IPS-NIHi7 (cell line): ENCODE measurements around the gene VARS1.

Experiments used
- DNase-seq: peaks from one replicate; pipeline ENCODE4 v3.0.0; 2012; ENCODE audit warnings: mixed read lengths; ENCODE audit errors: extremely low spot score

The VARS1 gene

GRCh38 chr6:31771992-31772358 lies 23.6 kb downstream of the VARS1 start:
- no peak for DNase-seq

GRCh38 chr6:31770860-31771259 lies 24.7 kb downstream of the VARS1 start:
- DNase-seq: no peak

GRCh38 chr6:31769684-31770371 lies 25.7 kb downstream of the VARS1 start:
- DNase-seq: peak; percentile 96

DNA sequence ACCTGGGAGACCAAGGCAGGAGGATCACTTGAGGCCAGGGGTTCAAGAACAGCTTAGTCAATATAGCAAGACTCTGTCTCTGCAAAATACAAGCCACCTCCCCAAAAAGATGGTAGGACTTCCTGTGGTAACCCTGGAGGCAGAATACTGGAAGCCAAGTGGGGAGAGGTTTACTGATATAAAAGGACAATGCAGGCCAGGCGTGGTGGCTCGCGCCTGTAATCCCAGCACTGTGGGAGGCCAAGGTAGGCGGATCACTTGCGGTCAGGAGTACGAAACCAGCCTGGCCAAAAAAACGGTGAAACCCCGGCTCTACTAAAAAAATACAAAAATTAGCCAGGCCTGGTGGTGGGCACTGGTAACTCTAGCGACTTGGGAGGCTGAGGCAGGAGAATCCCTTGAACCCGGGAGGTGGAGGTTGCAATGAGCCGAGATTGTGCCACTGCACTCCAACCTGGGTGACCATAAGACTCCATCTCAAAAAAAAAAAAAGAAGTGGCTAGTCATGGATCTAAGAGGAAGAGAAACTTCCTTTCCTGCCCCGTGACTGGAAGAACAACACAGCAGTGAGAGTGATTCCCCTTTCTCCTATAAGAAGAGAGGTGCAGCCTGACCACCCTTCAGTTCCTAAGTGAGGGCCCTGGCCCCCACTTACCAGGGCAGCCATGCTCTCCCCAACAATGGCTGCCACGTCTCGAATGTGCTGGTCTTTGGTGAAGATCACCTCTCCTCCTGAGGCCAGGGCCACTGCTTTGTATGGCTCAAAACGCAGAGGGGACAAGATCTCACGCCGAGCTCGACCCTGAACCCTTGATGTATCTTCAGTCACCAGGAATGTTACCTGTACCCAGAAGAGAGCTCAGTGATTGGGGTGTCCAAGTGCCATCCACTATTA lies 26.9 kb downstream of the VARS1 start:
- DNase-seq: no peak

- DNase-seq: peak; percentile 26
Observed at GRCh38 chr6:31767096-31767645, 28.4 kb downstream of the VARS1 start.

DNA sequence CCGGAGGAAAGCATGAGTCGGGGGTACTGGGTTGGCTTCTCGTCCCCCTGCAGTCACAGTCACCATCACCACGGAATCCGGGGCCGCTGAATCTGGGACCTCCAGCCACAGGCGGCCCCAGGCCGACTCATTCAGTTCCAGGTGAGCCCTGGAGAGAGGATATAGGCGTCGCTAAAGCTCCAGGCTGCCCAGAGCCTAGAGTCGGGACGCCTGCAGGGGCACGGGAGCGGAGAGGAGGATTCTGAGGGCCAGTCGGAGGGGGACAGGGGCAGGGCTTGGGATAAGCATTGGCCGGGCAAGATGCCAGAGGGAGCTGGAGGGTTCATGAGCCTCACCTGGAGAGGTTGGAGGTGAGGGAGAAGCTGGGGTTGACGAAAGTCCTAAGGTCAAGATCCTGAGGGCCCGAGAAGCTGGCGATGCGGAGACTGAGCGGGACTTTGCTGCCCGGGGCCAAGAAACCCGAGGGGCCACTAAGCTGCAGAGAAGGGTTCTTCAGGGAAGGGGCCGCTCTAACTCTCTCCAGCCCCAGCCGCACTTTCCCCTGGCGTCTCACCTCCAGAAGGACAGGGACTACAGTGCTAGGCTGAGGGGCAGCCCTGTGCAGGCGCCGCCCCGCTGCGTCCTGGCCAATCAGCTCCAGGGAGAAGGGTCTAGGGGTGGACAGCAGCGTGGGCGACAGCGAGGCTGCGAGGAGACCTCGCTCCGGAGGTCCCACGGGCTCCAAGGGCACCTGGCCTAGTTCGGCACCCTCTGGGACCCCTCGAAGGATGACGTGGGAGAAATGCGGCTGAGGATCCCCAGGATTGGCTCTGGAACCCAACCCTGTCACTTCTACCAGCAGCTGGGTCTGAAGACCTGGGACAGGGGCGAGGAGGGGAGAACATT lies 29.4 kb downstream of the VARS1 start:
- DNase-seq: peak; percentile 93

GRCh38 chr6:31765559-31765909 lies 30.0 kb downstream of the VARS1 start:
- no peak for DNase-seq

GRCh38 chr6:31764198-31764597 lies 31.4 kb downstream of the VARS1 start:
- DNase-seq: no peak

- DNase-seq: peak; percentile 46
Observed at GRCh38 chr6:31763619-31763940, 32.0 kb downstream of the VARS1 start.

GRCh38 chr6:31762878-31763618 lies 32.5 kb downstream of the VARS1 start:
- no peak for DNase-seq

DNA sequence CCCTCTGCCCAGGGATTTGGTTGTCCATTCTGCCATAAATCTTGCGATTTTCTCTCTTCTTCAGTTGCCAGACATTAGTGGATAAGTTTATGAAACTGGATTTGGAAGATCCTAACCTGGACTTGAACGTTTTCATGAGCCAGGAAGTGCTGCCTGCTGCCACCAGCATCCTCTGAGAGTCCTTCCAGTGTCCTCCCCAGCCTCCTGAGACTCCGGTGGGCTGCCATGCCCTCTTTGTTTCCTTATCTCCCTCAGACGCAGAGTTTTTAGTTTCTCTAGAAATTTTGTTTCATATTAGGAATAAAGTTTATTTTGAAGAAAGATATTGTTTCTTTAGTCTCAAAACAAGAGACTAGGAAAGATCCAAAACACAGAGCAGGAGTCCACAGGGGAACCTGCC lies 33.2 kb downstream of the VARS1 start, which contains the start of gene SAPCD1:
SAPCD1 (plus strand) TSS at position 301 of the 400 bp plus-strand sequence. CDS start 399 bp downstream, outside the sequence.
- DNase-seq: no peak

- no peak for DNase-seq
Observed at GRCh38 chr6:31761343-31761742, 34.2 kb downstream of the VARS1 start.

GRCh38 chr6:31760790-31761189 lies 34.8 kb downstream of the VARS1 start:
- no peak for DNase-seq

GRCh38 chr6:31758281-31758680 lies 37.3 kb downstream of the VARS1 start:
- DNase-seq: no peak

GRCh38 chr6:31752739-31753319 lies 42.7 kb downstream of the VARS1 start:
- no peak for DNase-seq

GRCh38 chr6:31750411-31751022 lies 45.0 kb downstream of the VARS1 start:
- no peak for DNase-seq

GRCh38 chr6:31749301-31750036 lies 46.1 kb downstream of the VARS1 start:
- DNase-seq: no peak
